Endodermal cell (in vitro differentiated cells): Measurements from ENCODE around the gene OVOL3. TPM values are rescaled to one million over a fixed set of nuclear protein-coding genes. Genes with fewer than 3 reads are reported as not detected.

ENCODE experiments used
- DNase-seq: peaks from one replicate; pipeline ENCODE4 v3.0.0-alpha.2; 2017
- H3K27ac ChIP-seq: 2 replicates; pipeline ENCODE4 v1.5.1; 2013; ENCODE audit warnings: mild to moderate bottlenecking, low read depth, low read length, moderate library complexity
- H3K27me3 ChIP-seq: 2 replicates; pipeline ENCODE4 v1.6.1; 2013; ENCODE audit warnings: mild to moderate bottlenecking, low read length, moderate library complexity; ENCODE audit not compliant: insufficient read depth, control insufficient read depth, poor library complexity, severe bottlenecking
- H3K36me3 ChIP-seq: 2 replicates; pipeline ENCODE4 v1.7.0; 2013; ENCODE audit warnings: mild to moderate bottlenecking, low read length, moderate library complexity; ENCODE audit not compliant: control insufficient read depth, insufficient read depth
- H3K4me1 ChIP-seq: one replicate; pipeline ENCODE4 v1.7.0; 2013; ENCODE audit warnings: low read length; ENCODE audit not compliant: control insufficient read depth, insufficient read depth
- H3K4me3 ChIP-seq: 2 replicates; pipeline ENCODE4 v1.5.1; 2013; ENCODE audit warnings: mild to moderate bottlenecking, low read length, moderate library complexity
- H3K9ac ChIP-seq: 2 replicates; pipeline ENCODE4 v1.6.1; 2013; ENCODE audit warnings: mild to moderate bottlenecking, low read length, moderate library complexity; ENCODE audit not compliant: poor library complexity, severe bottlenecking; ENCODE audit errors: extremely low read depth
- H3K9me3 ChIP-seq: 2 replicates; pipeline ENCODE4 v1.6.1; 2013; ENCODE audit warnings: mild to moderate bottlenecking, low read length, moderate library complexity; ENCODE audit not compliant: control insufficient read depth
- H3K27ac Mint-ChIP-seq: 2 replicates; pipeline ENCODE4 v1.8.0; 2020; ENCODE audit warnings: mixed read lengths
- H3K27me3 Mint-ChIP-seq: 2 replicates; pipeline ENCODE4 v1.8.0; 2021; ENCODE audit warnings: mild to moderate bottlenecking, mixed read lengths; ENCODE audit not compliant: insufficient read depth
- H3K36me3 Mint-ChIP-seq: 2 replicates; pipeline ENCODE4 v1.8.0; 2020; ENCODE audit warnings: low read depth, mixed read lengths
- H3K4me1 Mint-ChIP-seq: 2 replicates; pipeline ENCODE4 v1.8.0; 2020; ENCODE audit warnings: mixed read lengths
- H3K4me3 Mint-ChIP-seq: 2 replicates; pipeline ENCODE4 v1.8.0; 2020; ENCODE audit warnings: mild to moderate bottlenecking, moderate library complexity, mixed read lengths
- H3K9me3 Mint-ChIP-seq: 2 replicates; pipeline ENCODE4 v1.8.0; 2020; ENCODE audit warnings: mild to moderate bottlenecking, mixed read lengths
- WGBS, 2 experiments: methylation state at CpG; one replicate each; pipeline versions ENCODE4 v1.1.5 to v1.1.7; 2013; ENCODE audit warnings: missing lambda C conversion rate in 2 of 2, mixed read lengths in 1 of 2; ENCODE audit not compliant: insufficient coverage in 1 of 2, insufficient read length in 1 of 2; 5-methylcytosine and 5-hydroxymethylcytosine counted together
- long read RNA-seq, 4 experiments: library from polyadenylated mRNA in 2 of 4; library from RNA in 1 of 4; library from capped mRNA in 1 of 4; stranded (forward) in 3 of 4; unstranded in 1 of 4; transcript quantifications; one replicate each; pipeline ENCODE4 v2.0.0, GENCODE V29; 2020 to 2021; ENCODE audit warnings: inconsistent platforms in 1 of 4
- polyA plus RNA-seq, 2 experiments: library from polyadenylated mRNA; stranded (reverse); fragments of 50-300 nt; gene quantifications; one replicate each; pipeline ENCODE4 v1.2.3, GENCODE V29; 2013
- total RNA-seq, 2 donors: library from RNA; stranded (reverse); fragmentation: NEBNext Ultra II Directional in 1 of 2; extraction: Animal tissue kit (Norgen Biotek cat#: 25700) in 1 of 2; gene quantifications; 2 replicates in 1 of 2; 3 replicates in 1 of 2; pipeline ENCODE4 v1.2.1, GENCODE V29; 2021
- TF ChIP-seq, protein P1 (sequence below): fragments of 200-600 bp; sonication (generic); conservative IDR thresholded peaks from 2 replicates; pipeline ENCODE4 v1.5.0; 2021; ENCODE audit warnings: antibody characterized with exemption, mild to moderate bottlenecking

The OVOL3 gene
- total RNA-seq = not detected
- not detected for polyA plus RNA-seq (2013, experiment 1 of 2)
- polyA plus RNA-seq (2013, experiment 2 of 2) = not detected
- long read RNA-seq, experiment 1 = 0 reads
- long read RNA-seq, experiment 2 = 0 reads
- long read RNA-seq, experiment 3 = 0 reads
- long read RNA-seq, experiment 4 = 0 reads

DNA sequence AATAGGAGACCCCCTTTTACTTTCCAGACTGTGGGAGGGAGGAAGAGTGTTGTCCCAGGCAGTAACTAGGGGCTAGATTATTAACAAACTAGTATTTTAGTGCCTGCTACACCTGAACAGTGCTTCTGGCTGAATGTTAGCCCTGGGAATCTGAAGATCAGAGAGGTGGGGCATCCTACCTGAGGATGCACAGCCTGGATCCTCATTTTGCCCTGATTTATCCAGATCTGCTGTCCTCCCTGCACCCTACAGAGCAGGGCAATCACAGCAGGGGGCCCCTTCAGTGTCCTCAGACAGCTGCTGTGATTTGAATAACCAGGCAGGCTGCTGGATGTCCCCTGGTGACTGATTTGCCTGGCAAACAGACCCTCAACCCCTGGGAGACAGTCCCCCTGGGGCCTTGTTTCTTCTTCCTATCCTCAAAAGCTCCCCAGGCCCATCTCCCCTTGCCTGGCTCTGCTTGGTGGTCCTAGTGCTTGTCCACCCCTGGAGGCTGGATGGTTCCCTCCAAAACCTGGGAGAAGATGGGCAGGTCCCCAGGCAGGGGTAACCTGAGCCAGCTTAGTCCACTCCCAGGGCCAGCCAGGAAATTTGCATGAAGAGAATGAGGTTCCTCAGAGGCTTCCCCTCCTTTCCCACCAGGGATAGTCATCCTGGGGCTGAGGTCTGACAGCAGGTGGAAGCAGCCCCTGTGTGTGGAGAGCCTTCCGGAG is at the start of gene OVOL3:
Gene OVOL3, plus strand, starts transcription at position 657 of the 713 bp plus-strand sequence. CDS start 60 bp downstream, outside the sequence.
- Histone ChIP-seq H3K9me3 (no peaks in the 10 kb centered on the region), H3K9ac (no peak within 1 kb of the TSS), H3K36me3 (peaks cover 9% of the 10 kb centered on the region), H3K4me1 (no peaks in the 10 kb centered on the region), H3K27ac (peak within 1 kb of the TSS; percentile 21), H3K4me3 (no peak within 1 kb of the TSS), H3K27me3 (no peaks in the 10 kb centered on the region)
- H3K4me1 Mint-ChIP-seq = peaks cover 9% of the 10 kb centered on the region
- H3K36me3 Mint-ChIP-seq = peaks cover 31% of the 10 kb centered on the region
- TF ChIP-seq, protein P1, sequence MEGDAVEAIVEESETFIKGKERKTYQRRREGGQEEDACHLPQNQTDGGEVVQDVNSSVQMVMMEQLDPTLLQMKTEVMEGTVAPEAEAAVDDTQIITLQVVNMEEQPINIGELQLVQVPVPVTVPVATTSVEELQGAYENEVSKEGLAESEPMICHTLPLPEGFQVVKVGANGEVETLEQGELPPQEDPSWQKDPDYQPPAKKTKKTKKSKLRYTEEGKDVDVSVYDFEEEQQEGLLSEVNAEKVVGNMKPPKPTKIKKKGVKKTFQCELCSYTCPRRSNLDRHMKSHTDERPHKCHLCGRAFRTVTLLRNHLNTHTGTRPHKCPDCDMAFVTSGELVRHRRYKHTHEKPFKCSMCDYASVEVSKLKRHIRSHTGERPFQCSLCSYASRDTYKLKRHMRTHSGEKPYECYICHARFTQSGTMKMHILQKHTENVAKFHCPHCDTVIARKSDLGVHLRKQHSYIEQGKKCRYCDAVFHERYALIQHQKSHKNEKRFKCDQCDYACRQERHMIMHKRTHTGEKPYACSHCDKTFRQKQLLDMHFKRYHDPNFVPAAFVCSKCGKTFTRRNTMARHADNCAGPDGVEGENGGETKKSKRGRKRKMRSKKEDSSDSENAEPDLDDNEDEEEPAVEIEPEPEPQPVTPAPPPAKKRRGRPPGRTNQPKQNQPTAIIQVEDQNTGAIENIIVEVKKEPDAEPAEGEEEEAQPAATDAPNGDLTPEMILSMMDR = no peak
- no peaks in the 10 kb centered on the region for H3K9me3 Mint-ChIP-seq
- WGBS, 2 experiments = 88% methylated on average over 1 of the region's 1 CpG; no CpG with 5 or more reads in 1 of the 2 experiments
- DNase-seq = peak; percentile 84
- no peaks in the 10 kb centered on the region for H3K27me3 Mint-ChIP-seq
- H3K4me3 Mint-ChIP-seq = no peak within 1 kb of the TSS
- H3K27ac Mint-ChIP-seq = no peak within 1 kb of the TSS

DNA sequence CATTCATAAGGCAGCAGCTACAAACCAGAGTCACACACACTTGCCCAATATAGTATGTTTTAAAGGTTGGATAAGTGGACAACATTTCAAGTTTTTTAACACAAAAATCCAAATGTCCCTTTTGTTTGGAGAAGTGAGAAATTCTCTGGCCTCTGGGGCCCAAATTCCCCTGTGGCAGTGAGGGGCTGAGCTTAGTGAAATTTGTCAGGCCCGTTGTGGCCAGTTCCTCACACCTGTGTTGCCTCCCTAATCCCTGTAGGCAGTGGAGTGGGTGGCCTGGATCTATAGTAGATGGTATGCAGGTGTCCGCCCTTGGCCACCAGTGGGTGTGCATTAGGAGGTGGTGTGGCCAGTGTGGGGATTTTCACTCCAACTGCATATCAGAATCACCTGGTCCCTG is 49.6 kb upstream of the OVOL3 start:
- H3K27ac Mint-ChIP-seq = no peak overlapping the region
- TF ChIP-seq, protein P1 = no peak

DNA sequence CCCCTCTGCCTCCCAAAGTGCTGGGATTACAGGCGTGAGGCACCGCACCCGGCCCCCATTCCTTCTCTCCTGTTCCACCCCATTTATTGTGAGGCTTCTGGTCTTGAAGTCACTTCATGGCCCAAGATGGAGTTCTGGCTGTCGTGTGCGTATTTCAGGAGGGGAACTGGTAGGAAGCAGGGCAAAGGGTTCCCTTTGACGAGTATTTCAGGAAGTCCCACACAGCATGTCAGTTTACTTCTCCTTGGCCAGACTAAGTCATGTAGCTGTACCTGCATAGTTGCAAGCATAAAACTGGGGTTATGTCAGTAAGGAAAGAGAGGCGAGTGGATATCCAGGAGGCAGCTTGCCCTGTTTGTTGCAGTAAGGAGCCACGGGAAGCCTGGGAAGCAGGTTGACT is 46.1 kb upstream of the OVOL3 start:
- Mint-ChIP-seq H3K4me1 (no peaks in the 10 kb centered on the region), H3K27me3 (no peaks in the 10 kb centered on the region), H3K4me3 (no peak overlapping the region), H3K9me3 (peaks cover 7% of the 10 kb centered on the region), H3K27ac (peak overlapping the region; percentile 6), H3K36me3 (peaks cover 63% of the 10 kb centered on the region)
- TF ChIP-seq, protein P1 = no peak
- DNase-seq = no peak
- H3K9ac ChIP-seq = no peak overlapping the region
- WGBS, 2 experiments = 93 to 94% methylated on average over 4 to 8 of the region's 8 CpGs
- no peaks in the 10 kb centered on the region for H3K4me1 ChIP-seq
- no peaks in the 10 kb centered on the region for H3K27me3 ChIP-seq
- H3K36me3 ChIP-seq = peaks cover 56% of the 10 kb centered on the region
- H3K9me3 ChIP-seq = no peaks in the 10 kb centered on the region
- H3K27ac ChIP-seq = no peak overlapping the region
- H3K4me3 ChIP-seq = no peak overlapping the region

More for the DNA sequence above, 49.6 kb upstream of the OVOL3 start:
- peaks cover 39% of the 10 kb centered on the region for H3K36me3 ChIP-seq
- WGBS, 2 experiments = 95% methylated on average over 2 of the region's 2 CpGs; no CpG with 5 or more reads in 1 of the 2 experiments
- Mint-ChIP-seq H3K36me3 (peaks cover 46% of the 10 kb centered on the region), H3K4me1 (peaks cover 8% of the 10 kb centered on the region), H3K4me3 (no peak overlapping the region), H3K27me3 (no peaks in the 10 kb centered on the region), H3K9me3 (no peaks in the 10 kb centered on the region)
- no peaks in the 10 kb centered on the region for H3K27me3 ChIP-seq
- no peak for DNase-seq
- no peaks in the 10 kb centered on the region for H3K4me1 ChIP-seq
- H3K4me3 ChIP-seq = no peak overlapping the region
- no peak overlapping the region for H3K27ac ChIP-seq
- H3K9ac ChIP-seq = no peak overlapping the region
- H3K9me3 ChIP-seq = no peaks in the 10 kb centered on the region
